Measurements from ENCODE around the gene HEATR5A.
"Not testable (repeated sequence)": the region's sequence is repeated elsewhere in the genome, so short reads cannot be mapped to it uniquely, and the experiment has no call there.

The HEATR5A gene

GRCh38 chr14:31286456-31287293 lies 133.7 kb downstream of the HEATR5A start:
- no peaks in the 10 kb centered on the region for H3K36me3 ChIP-seq (ENCODE audit: control insufficient read depth, insufficient read depth, low read length)
- H3K4me3 ChIP-seq (ENCODE audit: low read depth, low read length) = no peak overlapping the region
- H3K27me3 ChIP-seq (ENCODE audit: control insufficient read depth, insufficient read depth, low read length) = no peaks in the 10 kb centered on the region
- no peaks in the 10 kb centered on the region for H3K4me1 ChIP-seq (ENCODE audit: control insufficient read depth, insufficient read depth, low read length)
- H3K9ac ChIP-seq (ENCODE audit: low read depth, low read length) = no peak overlapping the region
- H3K9me3 ChIP-seq (ENCODE audit: control insufficient read depth, insufficient read depth, low read length) = no peaks in the 10 kb centered on the region

- Histone ChIP-seq H3K9me3 (ENCODE audit: control insufficient read depth, insufficient read depth, low read length) (no peaks in the 10 kb centered on the region), H3K4me3 (ENCODE audit: low read depth, low read length) (no peak overlapping the region), H3K36me3 (ENCODE audit: control insufficient read depth, insufficient read depth, low read length) (no peaks in the 10 kb centered on the region), H3K9ac (ENCODE audit: low read depth, low read length) (no peak overlapping the region), H3K27me3 (ENCODE audit: control insufficient read depth, insufficient read depth, low read length) (no peaks in the 10 kb centered on the region), H3K4me1 (ENCODE audit: control insufficient read depth, insufficient read depth, low read length) (no peaks in the 10 kb centered on the region)
Observed at GRCh38 chr14:31283578-31284252, 136.6 kb downstream of the HEATR5A start.

- H3K9me3 ChIP-seq (ENCODE audit: control insufficient read depth, insufficient read depth, low read length) = no peaks in the 10 kb centered on the region
- no peak overlapping the region for H3K4me3 ChIP-seq (ENCODE audit: low read depth, low read length)
- no peaks in the 10 kb centered on the region for H3K27me3 ChIP-seq (ENCODE audit: control insufficient read depth, insufficient read depth, low read length)
- H3K9ac ChIP-seq (ENCODE audit: low read depth, low read length) = no peak overlapping the region
- no peaks in the 10 kb centered on the region for H3K36me3 ChIP-seq (ENCODE audit: control insufficient read depth, insufficient read depth, low read length)
- no peaks in the 10 kb centered on the region for H3K4me1 ChIP-seq (ENCODE audit: control insufficient read depth, insufficient read depth, low read length)
Observed at GRCh38 chr14:31283153-31283552, 137.2 kb downstream of the HEATR5A start.

GRCh38 chr14:31280871-31281220 lies 139.5 kb downstream of the HEATR5A start:
- H3K9me3 ChIP-seq (ENCODE audit: control insufficient read depth, insufficient read depth, low read length) = peaks cover 5% of the 10 kb centered on the region
- no peaks in the 10 kb centered on the region for H3K27me3 ChIP-seq (ENCODE audit: control insufficient read depth, insufficient read depth, low read length)
- no peak overlapping the region for H3K9ac ChIP-seq (ENCODE audit: low read depth, low read length)
- H3K4me1 ChIP-seq (ENCODE audit: control insufficient read depth, insufficient read depth, low read length) = no peaks in the 10 kb centered on the region
- no peak overlapping the region for H3K4me3 ChIP-seq (ENCODE audit: low read depth, low read length)
- no peaks in the 10 kb centered on the region for H3K36me3 ChIP-seq (ENCODE audit: control insufficient read depth, insufficient read depth, low read length)

GRCh38 chr14:31280132-31280870 lies 140.0 kb downstream of the HEATR5A start:
- Histone ChIP-seq H3K4me1 (ENCODE audit: control insufficient read depth, insufficient read depth, low read length) (no peaks in the 10 kb centered on the region), H3K27me3 (ENCODE audit: control insufficient read depth, insufficient read depth, low read length) (no peaks in the 10 kb centered on the region), H3K9ac (ENCODE audit: low read depth, low read length) (no peak overlapping the region), H3K9me3 (ENCODE audit: control insufficient read depth, insufficient read depth, low read length) (peaks cover 5% of the 10 kb centered on the region), H3K4me3 (ENCODE audit: low read depth, low read length) (no peak overlapping the region), H3K36me3 (ENCODE audit: control insufficient read depth, insufficient read depth, low read length) (no peaks in the 10 kb centered on the region)

GRCh38 chr14:31278883-31279282 lies 141.5 kb downstream of the HEATR5A start:
- no peaks in the 10 kb centered on the region for H3K4me1 ChIP-seq (ENCODE audit: control insufficient read depth, insufficient read depth, low read length)
- no peaks in the 10 kb centered on the region for H3K27me3 ChIP-seq (ENCODE audit: control insufficient read depth, insufficient read depth, low read length)
- H3K4me3 ChIP-seq (ENCODE audit: low read depth, low read length) = no peak overlapping the region
- H3K9ac ChIP-seq (ENCODE audit: low read depth, low read length) = no peak overlapping the region
- H3K9me3 ChIP-seq (ENCODE audit: control insufficient read depth, insufficient read depth, low read length) = peaks cover 5% of the 10 kb centered on the region
- no peaks in the 10 kb centered on the region for H3K36me3 ChIP-seq (ENCODE audit: control insufficient read depth, insufficient read depth, low read length)

- H3K9me3 ChIP-seq (ENCODE audit: control insufficient read depth, insufficient read depth, low read length) = peaks cover 5% of the 10 kb centered on the region
- H3K9ac ChIP-seq (ENCODE audit: low read depth, low read length) = no peak overlapping the region
- no peaks in the 10 kb centered on the region for H3K36me3 ChIP-seq (ENCODE audit: control insufficient read depth, insufficient read depth, low read length)
- no peak overlapping the region for H3K4me3 ChIP-seq (ENCODE audit: low read depth, low read length)
- H3K4me1 ChIP-seq (ENCODE audit: control insufficient read depth, insufficient read depth, low read length) = no peaks in the 10 kb centered on the region
- H3K27me3 ChIP-seq (ENCODE audit: control insufficient read depth, insufficient read depth, low read length) = no peaks in the 10 kb centered on the region
Observed at GRCh38 chr14:31277085-31277484, 143.3 kb downstream of the HEATR5A start.

- not testable (repeated sequence) for H3K4me1 ChIP-seq (ENCODE audit: control insufficient read depth, insufficient read depth, low read length); H3K9me3 ChIP-seq (ENCODE audit: control insufficient read depth, insufficient read depth, low read length); H3K36me3 ChIP-seq (ENCODE audit: control insufficient read depth, insufficient read depth, low read length); H3K4me3 ChIP-seq (ENCODE audit: low read depth, low read length); H3K27me3 ChIP-seq (ENCODE audit: control insufficient read depth, insufficient read depth, low read length); H3K9ac ChIP-seq (ENCODE audit: low read depth, low read length)
Observed at GRCh38 chr14:31276417-31276816, 143.9 kb downstream of the HEATR5A start.

- peaks cover 5% of the 10 kb centered on the region for H3K9me3 ChIP-seq (ENCODE audit: control insufficient read depth, insufficient read depth, low read length)
- no peak overlapping the region for H3K4me3 ChIP-seq (ENCODE audit: low read depth, low read length)
- no peaks in the 10 kb centered on the region for H3K4me1 ChIP-seq (ENCODE audit: control insufficient read depth, insufficient read depth, low read length)
- no peak overlapping the region for H3K9ac ChIP-seq (ENCODE audit: low read depth, low read length)
- no peaks in the 10 kb centered on the region for H3K36me3 ChIP-seq (ENCODE audit: control insufficient read depth, insufficient read depth, low read length)
- H3K27me3 ChIP-seq (ENCODE audit: control insufficient read depth, insufficient read depth, low read length) = no peaks in the 10 kb centered on the region
Observed at GRCh38 chr14:31275731-31276130, 144.6 kb downstream of the HEATR5A start.

- H3K9ac ChIP-seq (ENCODE audit: low read depth, low read length) = no peak overlapping the region
- peaks cover 6% of the 10 kb centered on the region for H3K9me3 ChIP-seq (ENCODE audit: control insufficient read depth, insufficient read depth, low read length)
- no peak overlapping the region for H3K4me3 ChIP-seq (ENCODE audit: low read depth, low read length)
- H3K4me1 ChIP-seq (ENCODE audit: control insufficient read depth, insufficient read depth, low read length) = no peaks in the 10 kb centered on the region
- H3K27me3 ChIP-seq (ENCODE audit: control insufficient read depth, insufficient read depth, low read length) = no peaks in the 10 kb centered on the region
- H3K36me3 ChIP-seq (ENCODE audit: control insufficient read depth, insufficient read depth, low read length) = no peaks in the 10 kb centered on the region
Observed at GRCh38 chr14:31271648-31272047, 148.7 kb downstream of the HEATR5A start.

- Histone ChIP-seq H3K36me3 (ENCODE audit: control insufficient read depth, insufficient read depth, low read length) (no peaks in the 10 kb centered on the region), H3K9ac (ENCODE audit: low read depth, low read length) (no peak overlapping the region), H3K9me3 (ENCODE audit: control insufficient read depth, insufficient read depth, low read length) (peaks cover 6% of the 10 kb centered on the region), H3K27me3 (ENCODE audit: control insufficient read depth, insufficient read depth, low read length) (no peaks in the 10 kb centered on the region), H3K4me3 (ENCODE audit: low read depth, low read length) (no peak overlapping the region), H3K4me1 (ENCODE audit: control insufficient read depth, insufficient read depth, low read length) (no peaks in the 10 kb centered on the region)
Observed at GRCh38 chr14:31270196-31270772, 150.1 kb downstream of the HEATR5A start.
